K562 treated with DMSO at 1 percent for 12 hours (cell line): ENCODE data around the gene CCDC182. TPM values are rescaled to one million over a fixed set of nuclear protein-coding genes. Genes with fewer than 3 reads are reported as not detected.

ENCODE experiments used
- total RNA-seq: library from RNA; unstranded; fragments of 300-600 nt; gene quantifications from 2 replicates; pipeline ENCODE4 v1.2.3, GENCODE V29; 2022; ENCODE audit not compliant: insufficient read depth

Gene CCDC182
- total RNA-seq, result not detected in 2 replicates

DNA sequence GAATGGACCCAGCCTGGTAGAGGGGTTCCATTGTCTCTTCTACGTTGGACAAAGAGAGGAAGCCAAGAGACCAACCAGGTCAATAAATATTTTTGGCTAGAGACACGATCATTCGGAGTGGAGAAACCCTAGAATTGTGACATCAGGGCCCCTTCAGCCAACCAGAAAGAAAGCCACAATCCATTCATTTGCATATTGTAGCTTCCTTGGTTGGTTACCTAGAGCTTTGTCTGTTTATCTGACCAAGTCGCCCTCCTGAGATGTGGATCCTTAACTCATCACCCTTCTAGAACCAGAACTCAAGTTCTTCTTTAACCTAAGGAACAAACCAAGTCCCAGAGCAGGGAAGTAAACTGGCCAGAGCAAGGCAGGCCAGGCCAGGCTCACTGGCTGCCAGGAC, at the start of gene CCDC182:
Gene CCDC182, minus strand, starts transcription at position 58 of the 400 bp plus-strand sequence. Its CDS starts 27 bp downstream, at position 31.

Other genes starting within 250 kb of the CCDC182 start
- gene MRPS23, start 104.7 kb upstream of the CCDC182 start, total RNA-seq, result 41.6 and 46.0 TPM in 2 replicates
- 3.4 and 4.4 TPM in 2 replicates for gene CUEDC1, start 210.1 kb upstream of the CCDC182 start, total RNA-seq
- gene VEZF1, start 243.0 kb upstream of the CCDC182 start, total RNA-seq, result 6.3 and 32.4 TPM in 2 replicates